Tibial artery (tissue), 4 donors: ENCODE data around the gene IGF1R.
A peak's percentile ranks its signal among the peaks of the same experiment; 100 is the strongest.

ENCODE experiments used
- DNase-seq, 2 donors: peaks; one replicate each; pipeline ENCODE4 v3.0.0-alpha.2; 2019
- H3K27ac ChIP-seq, 2 donors: fragments of 200-600 bp; sonication (generic) in 1 of 2; 1 replicate in 1 of 2; 2 replicates in 1 of 2; pipeline ENCODE4 v1.5.1; 2018 to 2019; ENCODE audit warnings: mild to moderate bottlenecking in 1 of 2
- H3K27me3 ChIP-seq, 2 donors: fragments of 200-600 bp; sonication (generic) in 1 of 2; one replicate each; pipeline versions ENCODE4 v1.5.1 to v1.6.0; 2016 to 2019
- H3K36me3 ChIP-seq, 3 donors: fragments of 200-600 bp; sonication (generic) in 2 of 3; one replicate each; pipeline ENCODE4 v1.5.1; 2016 to 2019; ENCODE audit warnings: mild to moderate bottlenecking in 2 of 3
- H3K4me1 ChIP-seq, 4 donors: fragments of 200-600 bp; sonication (generic) in 2 of 4; 1 replicate in 3 of 4; 2 replicates in 1 of 4; pipeline ENCODE4 v1.5.1; 2016 to 2019
- H3K4me3 ChIP-seq, 2 donors: fragments of 200-600 bp; sonication (generic) in 1 of 2; 1 replicate in 1 of 2; 2 replicates in 1 of 2; pipeline ENCODE4 v1.5.1; 2018 to 2019; ENCODE audit warnings: mild to moderate bottlenecking in 2 of 2
- H3K9me3 ChIP-seq, 3 donors: fragments of 200-600 bp; sonication (generic) in 1 of 3; one replicate each; pipeline ENCODE4 v1.5.1; 2016 to 2019
- CTCF ChIP-seq, 2 experiments: fragments of 200-600 bp in 1 of 2; fragments of 450-650 bp in 1 of 2; IDR thresholded peaks; one replicate each; pipeline ENCODE4 v1.5.1; 2017 to 2019; ENCODE audit warnings: antibody characterized with exemption in 2 of 2, mild to moderate bottlenecking in 1 of 2, moderate library complexity in 1 of 2
- intact Hi-C: fragments of 100-400 bp; cut with DNase I; formaldehyde crosslinking; loops from one replicate; pipeline ENCODE4 v1.15.0; 2023; ENCODE audit warnings: low total_unique reads

The IGF1R gene

GRCh38 chr15:98794748-98795147, 146.4 kb downstream of the IGF1R start:
- no peak for DNase-seq
- Histone ChIP-seq H3K36me3 (no peaks in the 10 kb centered on the region), H3K4me1 (peaks cover 0 to 98% (median 43%) of the 10 kb centered on the region in 4 donors), H3K4me3 (no peak overlapping the region), H3K27ac (no peak overlapping the region), H3K27me3 (no peaks in the 10 kb centered on the region), H3K9me3 (no peaks in the 10 kb centered on the region)
- TF ChIP-seq CTCF (IDR thresholded peaks at IDR 0.05): no peak
- intact Hi-C loops: no loop called here

GRCh38 chr15:98795980-98796379, 147.6 kb downstream of the IGF1R start:
- no peak for TF ChIP-seq CTCF (IDR thresholded peaks at IDR 0.05)
- Histone ChIP-seq H3K36me3 (no peaks in the 10 kb centered on the region), H3K4me3 (no peak overlapping the region), H3K9me3 (no peaks in the 10 kb centered on the region), H3K27me3 (no peaks in the 10 kb centered on the region), H3K27ac (no peak overlapping the region), H3K4me1 (peaks cover 2 to 98% (median 49%) of the 10 kb centered on the region in 4 donors)
- DNase-seq: no peak
- intact Hi-C loops: no loop called here

- no peak for DNase-seq
- no peak for TF ChIP-seq CTCF (IDR thresholded peaks at IDR 0.05)
- intact Hi-C loops: no loop called here
- no peaks in the 10 kb centered on the region for H3K36me3 ChIP-seq
- no peaks in the 10 kb centered on the region for H3K9me3 ChIP-seq
- no peak overlapping the region for H3K4me3 ChIP-seq
- no peaks in the 10 kb centered on the region for H3K27me3 ChIP-seq
- H3K27ac ChIP-seq: no peak overlapping the region
- peaks cover 4 to 98% (median 57%) of the 10 kb centered on the region in 4 donors for H3K4me1 ChIP-seq
Observed at GRCh38 chr15:98796685-98797357, 148.5 kb downstream of the IGF1R start.

- intact Hi-C loops: no loop called here
- H3K4me3 ChIP-seq: no peak overlapping the region
- no peak for DNase-seq
- no peaks in the 10 kb centered on the region for H3K9me3 ChIP-seq
- no peak overlapping the region for H3K27ac ChIP-seq
- TF ChIP-seq CTCF (IDR thresholded peaks at IDR 0.05): no peak
- H3K4me1 ChIP-seq: peaks cover 4 to 95% (median 60%) of the 10 kb centered on the region in 4 donors
- no peaks in the 10 kb centered on the region for H3K27me3 ChIP-seq
- no peaks in the 10 kb centered on the region for H3K36me3 ChIP-seq
Observed at GRCh38 chr15:98798375-98798893, 150.1 kb downstream of the IGF1R start.

- Histone ChIP-seq H3K9me3 (no peaks in the 10 kb centered on the region), H3K36me3 (no peaks in the 10 kb centered on the region), H3K4me1 (peaks cover 4 to 95% (median 59%) of the 10 kb centered on the region in 4 donors), H3K4me3 (no peak overlapping the region), H3K27ac (peak overlapping the region in 1 of 2 donors; percentile 6), H3K27me3 (no peaks in the 10 kb centered on the region)
- intact Hi-C loops: no loop called here
- no peak for TF ChIP-seq CTCF (IDR thresholded peaks at IDR 0.05)
- DNase-seq: no peak
Observed at GRCh38 chr15:98799461-98800390, 151.4 kb downstream of the IGF1R start.
